CD4-positive, alpha-beta T cell treated with Interferon alpha-2 for 1 hour (primary cell): ENCODE measurements around the gene TMIE.

Source experiments
- DNase-seq, 2 donors: peaks; one replicate each; pipeline ENCODE4 v3.0.0-alpha.2; 2020 to 2022

TMIE gene

DNA sequence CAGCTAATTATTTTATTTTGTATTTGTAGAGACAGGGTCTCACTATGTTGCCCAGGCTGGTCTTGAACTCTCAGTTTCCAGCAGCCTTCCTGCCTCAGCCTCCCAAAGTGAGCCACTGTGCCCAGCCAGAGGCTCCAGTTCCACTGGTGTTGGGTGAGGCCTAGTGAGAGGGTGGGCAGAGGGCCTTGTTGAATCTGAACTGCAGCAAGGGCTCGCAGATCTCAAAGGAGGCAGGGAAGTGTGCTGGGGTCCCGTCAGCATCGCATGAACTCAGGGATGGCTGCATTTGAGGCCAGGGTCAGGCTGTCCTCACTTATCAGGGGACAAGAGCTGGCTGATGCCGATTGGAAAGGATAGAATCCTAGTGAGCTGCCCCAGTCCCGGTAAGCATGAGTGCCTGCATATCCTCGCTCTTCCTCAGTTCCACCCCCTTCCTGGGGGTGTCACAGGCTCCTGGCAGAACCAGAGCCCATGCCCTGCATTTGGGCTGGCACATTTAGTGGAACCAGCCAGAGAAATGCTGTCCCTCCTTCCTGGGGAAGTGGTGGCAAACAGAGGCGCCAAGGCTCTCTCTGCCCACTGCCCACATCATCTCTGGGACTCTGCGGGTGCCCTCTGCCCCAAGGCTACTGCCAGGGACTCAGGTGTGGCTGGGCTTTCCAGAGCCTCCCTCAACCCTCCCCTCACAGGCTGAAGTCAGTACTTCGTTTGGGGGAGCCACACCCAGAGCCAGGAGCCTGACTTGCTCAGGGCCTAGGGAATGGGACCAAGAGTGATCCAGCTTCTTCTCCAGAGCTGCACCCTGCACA, 31.8 kb upstream of the TMIE start:
- no peak for DNase-seq

DNA sequence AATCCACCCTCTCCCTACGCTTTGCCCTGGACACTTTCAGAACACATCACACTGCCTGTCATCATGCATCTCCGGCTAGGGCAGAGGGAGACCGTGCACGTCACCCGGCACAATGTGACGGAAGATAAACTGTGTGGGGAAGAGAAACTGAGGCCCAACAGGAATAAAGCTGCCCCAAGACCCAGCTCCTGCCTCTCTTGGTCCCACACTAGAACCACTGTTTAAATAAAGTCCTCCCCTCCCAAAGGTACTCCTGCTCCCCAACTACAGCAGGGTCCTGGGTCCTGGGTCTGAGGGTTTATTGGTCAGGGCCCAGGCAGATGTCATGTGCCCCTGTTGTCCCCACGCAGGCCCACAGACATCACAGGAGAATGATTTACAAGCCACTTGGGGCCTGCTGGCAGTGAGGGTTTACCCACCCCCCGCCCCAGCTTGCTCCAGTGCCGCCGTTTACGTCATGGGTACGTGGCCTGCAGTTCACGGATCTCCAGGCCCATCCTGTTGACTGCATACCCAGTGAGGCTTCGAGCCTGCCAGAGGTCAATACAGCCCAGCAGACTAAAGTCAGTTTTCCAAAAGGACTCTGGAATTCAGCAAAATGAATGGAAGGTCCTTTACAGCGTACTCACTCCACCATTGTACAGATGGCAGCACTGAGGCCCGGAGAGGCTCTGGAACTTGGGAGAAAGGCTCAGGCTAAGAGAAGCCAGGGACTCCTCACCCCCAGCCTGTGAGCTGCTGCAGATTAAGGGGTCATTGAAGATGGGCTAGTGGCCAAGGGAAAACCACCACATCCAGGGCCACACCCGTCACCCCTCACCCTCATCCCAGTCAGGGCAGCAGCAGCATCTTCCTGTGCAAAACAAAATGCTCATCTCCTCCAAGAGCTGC, 30.9 kb upstream of the TMIE start:
- no peak for DNase-seq

DNA sequence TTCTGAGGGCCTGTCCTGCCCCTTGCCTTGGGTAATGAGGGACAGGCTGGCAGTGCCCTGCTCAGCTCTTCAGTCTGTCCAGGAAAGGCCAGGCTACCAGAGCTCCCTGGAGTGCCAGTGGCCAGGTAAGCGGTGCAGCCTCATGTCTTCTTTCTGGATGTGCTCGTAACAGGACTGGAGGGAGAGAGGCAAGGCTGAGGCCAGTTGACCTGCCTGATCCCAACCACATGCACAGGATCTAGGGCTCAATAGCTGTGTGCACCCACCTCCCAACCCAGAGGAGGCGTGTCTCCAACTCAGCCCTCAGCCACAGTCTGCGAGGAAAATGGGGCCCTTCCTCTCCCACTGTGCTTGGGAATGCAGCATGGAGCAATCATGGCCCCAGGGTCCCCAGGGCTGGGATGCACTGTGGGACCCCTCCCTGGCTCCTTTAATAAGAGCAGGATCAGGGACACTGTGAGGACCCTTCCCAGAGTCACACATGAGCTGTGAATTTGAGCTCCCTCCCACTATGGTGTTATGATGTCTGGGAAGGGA, 30.2 kb upstream of the TMIE start:
- DNase-seq, result no peak

DNA sequence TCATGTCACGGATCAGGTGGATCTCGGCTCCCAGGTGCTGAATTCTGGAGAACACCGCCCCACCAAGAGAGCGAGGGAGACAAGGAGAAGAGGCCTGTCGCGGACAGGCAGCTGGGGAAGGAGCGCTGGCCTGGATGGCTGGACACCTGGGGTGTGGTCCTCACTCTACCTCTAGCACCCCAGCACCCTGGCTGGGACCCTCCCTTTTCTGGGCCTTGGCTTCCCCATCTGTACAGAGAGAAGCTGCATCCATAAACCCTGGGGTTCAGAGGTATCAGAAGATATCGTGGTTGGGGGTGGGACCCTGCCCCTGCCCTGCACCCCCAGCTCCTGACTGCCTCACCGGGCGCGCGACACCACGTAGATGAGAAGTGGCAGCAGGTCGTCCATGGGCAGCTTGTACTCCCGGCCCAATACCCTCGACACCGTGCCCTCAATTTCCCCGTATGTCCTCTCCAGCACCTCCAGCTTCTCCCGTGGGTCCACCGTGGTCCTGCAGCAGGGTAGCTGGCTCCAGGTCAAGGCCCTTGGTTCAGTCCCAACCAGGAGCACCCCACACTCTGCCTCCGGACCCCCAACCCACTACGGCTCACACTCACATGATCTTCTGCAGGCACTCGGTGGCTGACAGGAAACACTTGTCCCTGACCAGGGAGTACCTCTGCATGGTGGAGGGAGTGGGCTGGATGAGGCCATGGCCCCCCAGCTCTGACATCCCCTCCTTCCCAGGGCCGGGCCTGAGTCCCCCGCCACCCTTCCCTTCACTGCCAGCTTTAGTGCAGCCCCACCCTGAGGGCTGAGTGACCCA, 29.4 kb upstream of the TMIE start:
- no peak for DNase-seq

- no peak for DNase-seq
Measured at GRCh38 chr3:46672349-46672695, 28.9 kb upstream of the TMIE start.

- DNase-seq, result no peak
Measured at GRCh38 chr3:46673151-46674030, 27.8 kb upstream of the TMIE start.

DNA sequence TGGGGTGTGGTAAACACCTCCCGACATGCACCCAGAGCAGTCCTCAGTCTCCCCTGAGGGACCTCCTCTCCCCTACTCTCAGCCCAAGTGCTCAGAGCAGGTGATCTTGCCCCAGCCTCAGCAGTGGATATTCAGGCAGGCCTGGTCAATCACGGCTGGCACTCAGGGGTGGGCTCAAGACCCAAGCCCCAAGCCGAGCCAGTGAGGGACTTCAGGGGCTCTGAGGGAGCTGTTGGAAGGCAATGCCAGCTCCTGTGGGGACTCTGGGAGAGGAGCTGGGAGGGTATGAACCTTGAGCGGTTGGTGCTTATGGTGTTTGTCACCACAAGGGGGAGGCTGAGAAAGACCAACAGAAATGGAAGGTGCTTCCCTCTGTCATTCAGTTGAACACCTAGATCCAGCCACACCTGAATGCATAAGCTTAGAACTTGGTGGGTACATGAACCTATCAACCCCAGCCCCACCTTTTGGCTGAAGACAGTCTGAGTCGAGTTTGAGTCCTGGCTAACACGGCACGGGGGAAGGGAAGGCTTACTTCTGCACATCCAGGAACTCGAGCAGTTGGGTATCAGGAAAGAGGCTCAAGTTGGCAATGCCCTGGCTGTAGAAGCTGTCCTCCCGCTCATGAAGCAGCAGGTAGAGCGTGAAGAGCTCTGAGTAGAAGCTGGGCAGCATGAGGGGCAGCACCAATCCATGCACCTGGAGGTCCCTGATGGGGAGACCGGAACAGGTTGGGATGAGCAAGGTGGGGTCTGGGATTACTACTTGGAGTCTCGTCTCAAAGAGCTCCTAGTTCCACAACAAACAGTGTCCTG, 27.0 kb upstream of the TMIE start:
- no peak for DNase-seq

DNA sequence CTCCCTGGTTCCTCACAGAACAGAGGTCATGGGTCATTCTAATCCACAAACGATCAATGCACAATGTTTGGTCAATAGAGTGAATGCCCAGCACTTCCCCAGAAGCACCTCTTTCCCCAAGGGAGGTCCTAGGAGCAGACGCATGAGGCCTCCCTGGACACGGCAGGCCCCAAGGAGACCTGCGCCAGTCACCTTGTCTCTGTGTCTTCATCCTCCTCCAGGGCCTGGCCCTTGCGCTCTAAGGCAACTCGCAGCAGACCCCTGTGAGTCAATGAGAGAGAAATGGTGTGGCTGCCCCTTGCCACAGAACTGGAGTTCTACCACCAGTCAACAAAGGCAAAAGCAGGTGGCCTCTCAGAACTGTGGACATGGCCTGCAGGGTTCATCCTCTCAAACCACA, 25.8 kb upstream of the TMIE start:
- DNase-seq, result no peak

DNA sequence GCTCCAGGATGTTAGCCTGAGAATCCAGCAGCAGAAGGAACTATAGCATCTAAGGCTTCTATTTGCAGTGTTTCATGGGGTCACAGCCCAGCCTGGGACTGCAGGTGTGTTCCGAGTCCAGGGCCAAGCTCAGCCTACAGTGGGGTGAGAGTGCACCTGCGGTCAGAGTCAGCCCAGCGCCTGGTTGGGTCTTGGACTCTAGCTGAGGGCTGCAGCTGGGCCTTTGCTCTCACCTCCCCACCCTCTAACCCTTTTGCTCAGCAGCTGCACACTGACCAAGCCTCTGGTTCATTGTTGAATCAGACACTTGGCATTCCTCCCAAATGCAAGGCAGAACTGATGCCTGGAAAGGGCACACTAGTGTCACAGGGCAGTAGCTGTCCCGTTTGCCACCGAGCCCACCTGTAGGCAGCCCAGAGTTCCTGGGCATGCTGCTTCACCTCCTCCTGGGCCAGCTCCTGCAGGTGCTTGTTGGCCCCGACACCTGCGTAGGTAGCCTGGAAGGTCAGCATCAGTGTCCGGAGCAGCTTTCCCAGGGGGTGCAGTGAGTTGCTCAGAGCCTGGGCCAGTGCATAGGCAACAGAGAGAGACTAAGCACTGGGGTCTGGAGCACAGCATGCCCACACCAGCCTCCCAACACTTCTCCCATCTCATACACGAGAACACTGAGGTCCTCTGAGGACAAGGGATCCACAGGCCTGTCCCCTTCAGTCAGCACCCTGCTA, 25.2 kb upstream of the TMIE start:
- DNase-seq, result no peak

- DNase-seq, result no peak
Measured at GRCh38 chr3:46676601-46677410, 24.4 kb upstream of the TMIE start.

DNA sequence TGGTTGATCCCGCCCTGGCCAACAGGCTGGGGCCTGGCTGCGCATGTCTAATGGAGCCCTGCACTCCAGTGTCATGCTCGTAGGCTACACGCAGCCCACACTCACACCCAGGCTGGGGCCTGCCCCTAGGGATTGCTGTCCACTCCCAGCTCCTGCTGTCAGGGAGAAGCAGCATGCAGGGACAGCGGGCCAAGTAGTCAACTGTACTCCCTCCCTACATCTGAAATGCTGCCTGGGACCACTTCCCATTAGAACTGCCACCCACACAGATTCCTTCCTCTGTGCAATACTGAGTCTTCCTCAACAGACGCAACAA, 23.8 kb upstream of the TMIE start:
- DNase-seq, result no peak

GRCh38 chr3:46678280-46678679, 22.9 kb upstream of the TMIE start:
- no peak for DNase-seq

GRCh38 chr3:46679681-46680080, 21.5 kb upstream of the TMIE start:
- no peak for DNase-seq

GRCh38 chr3:46680298-46680826, 20.8 kb upstream of the TMIE start:
- DNase-seq, result no peak

GRCh38 chr3:46681387-46681786, 19.8 kb upstream of the TMIE start:
- no peak for DNase-seq

DNA sequence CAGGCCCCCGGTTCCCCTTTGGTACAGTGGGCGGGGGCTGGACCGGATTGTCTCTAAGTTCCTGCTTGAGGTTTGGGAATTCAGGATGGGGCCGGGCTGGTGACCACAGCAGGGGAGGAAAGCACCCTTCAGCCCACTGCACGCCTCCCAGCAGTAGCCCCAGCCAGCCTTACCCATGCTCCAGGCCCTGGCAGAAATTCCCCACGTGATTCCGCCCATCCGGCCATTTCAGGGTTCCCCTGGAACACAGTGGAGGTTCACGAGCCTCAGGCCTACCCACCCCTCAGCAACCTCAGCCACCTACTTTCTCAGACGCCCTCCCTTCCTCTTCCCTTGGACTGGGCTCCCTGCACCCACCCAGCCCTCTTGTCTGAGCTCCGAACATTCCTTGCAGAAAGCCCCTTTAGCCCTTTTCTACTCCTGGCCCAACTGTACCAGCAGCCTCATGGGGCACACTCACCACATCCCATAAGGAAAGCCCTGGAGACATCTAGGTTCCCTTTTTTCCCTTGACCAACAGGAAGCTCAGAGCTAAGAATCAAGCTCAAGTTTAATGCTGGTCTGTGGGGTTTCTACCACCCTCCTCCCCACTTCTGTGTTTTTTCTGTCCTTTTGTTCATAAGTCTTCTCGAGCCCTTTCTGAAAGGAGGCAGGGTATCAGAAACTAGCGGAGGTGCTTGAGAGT, 19.2 kb upstream of the TMIE start:
- DNase-seq, result no peak

DNA sequence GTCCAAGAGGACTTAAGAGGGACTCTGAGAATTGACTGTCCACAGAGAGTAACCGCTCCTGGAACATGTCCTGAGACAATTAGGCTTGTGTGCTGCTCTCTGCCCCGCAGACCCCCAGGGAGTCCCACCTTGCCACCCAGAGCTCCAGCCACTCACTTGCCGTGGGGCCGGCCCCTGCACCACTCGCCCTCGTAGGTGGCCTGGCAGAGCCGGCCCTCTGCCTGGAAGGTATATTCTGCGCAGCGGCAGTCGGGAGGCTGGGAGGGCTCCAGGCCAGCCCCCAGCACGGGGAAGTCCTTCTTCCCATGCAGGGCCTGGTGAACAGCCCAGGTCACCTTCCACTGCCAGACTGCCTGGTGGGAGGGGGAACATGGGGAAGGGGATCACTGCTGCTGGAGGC, 18.2 kb upstream of the TMIE start:
- DNase-seq, result no peak

DNA sequence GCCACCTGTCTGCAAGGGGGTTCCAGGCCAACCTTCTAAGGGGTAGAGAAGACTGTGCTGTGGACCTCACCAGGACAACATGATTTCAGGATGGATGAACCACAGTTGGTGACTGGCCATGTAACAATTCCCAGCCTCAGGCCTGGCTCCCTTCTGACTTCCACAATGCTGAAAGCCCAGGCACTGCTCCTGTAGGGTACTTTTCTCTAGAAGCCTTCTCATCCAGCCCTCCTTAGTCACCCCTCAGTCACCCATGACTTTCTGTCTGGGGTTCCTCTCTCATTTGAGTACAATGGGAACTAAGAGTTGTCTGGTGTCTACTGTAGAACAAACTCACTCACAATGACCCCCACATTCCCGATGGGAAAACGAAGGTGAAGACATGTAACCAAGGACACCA, 16.3 kb upstream of the TMIE start:
- DNase-seq, result no peak

DNA sequence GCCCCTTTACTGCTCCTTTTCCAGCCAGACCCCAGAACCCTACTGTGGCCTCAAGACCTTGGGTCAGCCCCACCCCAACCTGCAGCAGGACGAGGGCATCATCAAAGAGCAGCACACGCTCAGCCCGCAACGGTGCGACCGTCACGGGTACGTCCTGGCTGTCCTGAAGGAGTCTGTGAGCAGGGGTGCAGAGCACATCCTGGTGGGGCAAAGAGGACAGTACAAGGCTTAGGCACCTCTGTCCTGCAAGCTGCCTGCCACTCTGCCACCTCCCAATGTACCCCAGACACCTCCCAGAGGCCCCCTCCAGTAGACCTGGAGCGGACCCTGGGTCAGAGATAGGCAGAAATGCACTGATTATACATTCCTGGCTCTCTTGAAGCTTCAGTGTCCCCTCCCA, 15.7 kb upstream of the TMIE start:
- DNase-seq, result no peak
